Breast epithelium (tissue), 4 donors: Measurements from ENCODE around the gene SPTLC2. TPM values are rescaled to one million over a fixed set of nuclear protein-coding genes. Genes with fewer than 3 reads are reported as not detected.
A peak's percentile ranks its signal among the peaks of the same experiment; 100 is the strongest.

Source experiments
- DNase-seq, 2 donors: peaks; one replicate each; pipeline ENCODE4 v3.0.0-alpha.2; 2019; ENCODE audit warnings: low spot score in 2 of 2
- H3K27ac ChIP-seq, 2 donors: fragments of 200-600 bp; sonication (generic) in 1 of 2; one replicate each; pipeline ENCODE4 v1.5.1; 2016 to 2019; ENCODE audit warnings: mild to moderate bottlenecking in 1 of 2
- H3K27me3 ChIP-seq, 2 donors: fragments of 200-600 bp; sonication (generic) in 1 of 2; one replicate each; pipeline versions ENCODE4 v1.5.1 to v1.6.0; 2017 to 2019; ENCODE audit warnings: control low read depth in 1 of 2, mild to moderate bottlenecking in 1 of 2
- H3K36me3 ChIP-seq: fragments of 200-600 bp; one replicate; pipeline ENCODE4 v1.5.1; 2019
- H3K4me1 ChIP-seq, 2 donors: fragments of 200-600 bp; sonication (generic); one replicate each; pipeline ENCODE4 v1.5.1; 2016 to 2019; ENCODE audit warnings: control low read depth in 1 of 2
- H3K4me3 ChIP-seq, 3 donors: fragments of 200-600 bp; sonication (generic); 1 replicate in 2 of 3; 2 replicates in 1 of 3; pipeline ENCODE4 v1.5.1; 2016 to 2019; ENCODE audit warnings: mild to moderate bottlenecking in 3 of 3, moderate library complexity in 2 of 3
- H3K9me3 ChIP-seq, 2 donors: fragments of 200-600 bp; sonication (generic) in 1 of 2; one replicate each; pipeline ENCODE4 v1.5.1; 2016 to 2019; ENCODE audit warnings: control low read depth in 1 of 2
- POLR2A ChIP-seq: fragments of 450-650 bp; IDR thresholded peaks from one replicate; pipeline ENCODE4 v1.6.1; 2016; ENCODE audit warnings: antibody characterized with exemption, mild to moderate bottlenecking, moderate library complexity
- POLR2AphosphoS5 ChIP-seq, 3 donors: sonication (generic); formaldehyde crosslinking; IDR thresholded peaks; one replicate each; pipeline ENCODE4 v1.6.1; 2017; ENCODE audit warnings: antibody characterized with exemption in 3 of 3
- intact Hi-C: fragments of 100-400 bp; cut with DNase I; formaldehyde crosslinking; loops from one replicate; pipeline ENCODE4 v1.15.1; 2023; ENCODE audit warnings: low total_unique reads
- total RNA-seq, 3 donors: library from RNA; depleted of rRNA; stranded (reverse); fragments of >200 nt; gene quantifications; one replicate each; pipeline ENCODE4 v1.1.0, GENCODE V29; 2016
- TF ChIP-seq, protein P1 (sequence below), 3 donors: fragments of 450-650 bp; IDR thresholded peaks; one replicate each; pipeline ENCODE4 v1.5.1; 2016 to 2017; ENCODE audit warnings: antibody characterized with exemption in 3 of 3, mild to moderate bottlenecking in 3 of 3, moderate library complexity in 3 of 3

SPTLC2 gene
- total RNA-seq, 3 donors from 2014 or later, result 31.2 to 47.2 (median 42.6) TPM

DNA sequence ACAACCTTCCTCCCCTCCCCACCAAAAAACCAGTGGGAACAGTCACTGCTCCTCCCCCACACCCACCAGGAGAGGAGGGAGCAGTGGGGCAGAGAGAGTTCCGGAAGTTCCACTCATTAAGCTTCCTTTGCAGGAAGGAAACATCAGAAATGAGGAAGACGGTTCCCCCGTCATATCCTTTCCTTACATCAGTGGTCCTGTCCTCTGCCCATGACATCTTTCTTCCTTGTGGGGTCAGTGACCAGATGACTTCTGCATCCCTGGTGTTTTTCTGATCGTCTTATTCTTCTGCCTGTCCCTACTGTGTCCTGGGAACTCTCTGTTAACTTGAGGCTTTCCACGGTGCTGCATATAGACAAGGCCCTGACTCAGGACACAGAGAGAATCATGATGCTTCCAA is 40.8 kb upstream of the SPTLC2 start:
- no peak for DNase-seq
- intact Hi-C loops, result no loop called here
- Histone ChIP-seq H3K27ac (no peak overlapping the region), H3K9me3 (no peaks in the 10 kb centered on the region), H3K4me1 (no peaks in the 10 kb centered on the region), H3K4me3 (no peak overlapping the region), H3K27me3 (no peaks in the 10 kb centered on the region), H3K36me3 (no peaks in the 10 kb centered on the region)
- TF ChIP-seq, protein P1, sequence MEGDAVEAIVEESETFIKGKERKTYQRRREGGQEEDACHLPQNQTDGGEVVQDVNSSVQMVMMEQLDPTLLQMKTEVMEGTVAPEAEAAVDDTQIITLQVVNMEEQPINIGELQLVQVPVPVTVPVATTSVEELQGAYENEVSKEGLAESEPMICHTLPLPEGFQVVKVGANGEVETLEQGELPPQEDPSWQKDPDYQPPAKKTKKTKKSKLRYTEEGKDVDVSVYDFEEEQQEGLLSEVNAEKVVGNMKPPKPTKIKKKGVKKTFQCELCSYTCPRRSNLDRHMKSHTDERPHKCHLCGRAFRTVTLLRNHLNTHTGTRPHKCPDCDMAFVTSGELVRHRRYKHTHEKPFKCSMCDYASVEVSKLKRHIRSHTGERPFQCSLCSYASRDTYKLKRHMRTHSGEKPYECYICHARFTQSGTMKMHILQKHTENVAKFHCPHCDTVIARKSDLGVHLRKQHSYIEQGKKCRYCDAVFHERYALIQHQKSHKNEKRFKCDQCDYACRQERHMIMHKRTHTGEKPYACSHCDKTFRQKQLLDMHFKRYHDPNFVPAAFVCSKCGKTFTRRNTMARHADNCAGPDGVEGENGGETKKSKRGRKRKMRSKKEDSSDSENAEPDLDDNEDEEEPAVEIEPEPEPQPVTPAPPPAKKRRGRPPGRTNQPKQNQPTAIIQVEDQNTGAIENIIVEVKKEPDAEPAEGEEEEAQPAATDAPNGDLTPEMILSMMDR (IDR thresholded peaks at IDR 0.05), result no peak
- peak in 1 of 3 donors; percentile 32 for TF ChIP-seq POLR2AphosphoS5 (IDR thresholded peaks at IDR 0.05)

DNA sequence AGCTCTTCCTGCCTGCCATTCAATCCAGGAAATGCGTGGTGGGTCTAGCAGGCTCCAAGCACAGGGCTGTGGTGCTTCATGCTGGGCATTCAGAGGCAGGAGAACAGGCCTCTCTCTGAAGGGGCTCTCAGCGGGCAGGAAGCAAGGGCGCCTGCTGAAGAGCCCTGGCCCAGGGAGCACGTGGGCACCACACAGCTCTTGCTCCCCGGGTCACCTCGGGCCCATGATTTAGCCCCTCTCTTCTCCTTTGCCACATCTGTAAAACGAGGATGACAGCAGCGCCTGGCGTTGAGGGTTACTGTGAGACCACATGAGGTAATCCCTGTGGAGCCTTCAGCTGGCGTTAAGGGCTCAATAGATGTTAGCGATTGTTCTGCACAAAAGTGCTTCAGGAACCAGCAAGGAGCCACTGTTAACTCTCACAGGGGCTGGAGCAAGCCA is 37.6 kb upstream of the SPTLC2 start:
- DNase-seq, result no peak
- no peak for TF ChIP-seq POLR2AphosphoS5 (IDR thresholded peaks at IDR 0.05)
- no peak for TF ChIP-seq POLR2A
- TF ChIP-seq, protein P1 (IDR thresholded peaks at IDR 0.05), result no peak
- intact Hi-C loops, result no loop called here

DNA sequence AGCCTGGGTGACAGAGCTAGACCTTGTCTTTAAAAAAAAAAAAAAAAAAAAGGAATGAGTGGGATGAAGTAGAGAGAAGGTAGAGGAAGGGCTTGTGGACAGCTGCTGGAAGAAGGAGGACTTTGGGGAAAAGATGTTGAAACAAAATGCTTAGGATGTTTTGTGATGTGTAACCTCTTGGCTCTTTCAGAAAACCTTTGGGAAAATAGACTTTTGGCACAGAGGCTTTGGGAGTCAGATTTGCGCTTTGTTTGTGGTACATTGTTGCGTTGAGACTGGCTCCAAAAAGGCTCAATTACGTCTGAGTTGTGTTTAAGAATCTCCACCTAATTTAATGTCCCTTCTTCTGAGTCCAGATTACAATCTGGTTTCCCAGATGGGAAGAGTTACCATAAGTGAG is 32.9 kb upstream of the SPTLC2 start:
- DNase-seq, result no peak
- Histone ChIP-seq H3K27ac (no peak overlapping the region), H3K36me3 (no peaks in the 10 kb centered on the region), H3K4me3 (no peak overlapping the region), H3K27me3 (no peaks in the 10 kb centered on the region), H3K4me1 (no peaks in the 10 kb centered on the region), H3K9me3 (no peaks in the 10 kb centered on the region)
- TF ChIP-seq POLR2A (no peak), POLR2AphosphoS5 (IDR thresholded peaks at IDR 0.05) (no peak)
- TF ChIP-seq, protein P1 (IDR thresholded peaks at IDR 0.05), result no peak
- intact Hi-C loops, result no loop called here

More for the DNA sequence above, 37.6 kb upstream of the SPTLC2 start:
- Histone ChIP-seq H3K4me3 (no peak overlapping the region), H3K27me3 (no peaks in the 10 kb centered on the region), H3K27ac (no peak overlapping the region), H3K9me3 (no peaks in the 10 kb centered on the region), H3K4me1 (no peaks in the 10 kb centered on the region), H3K36me3 (no peaks in the 10 kb centered on the region)

DNA sequence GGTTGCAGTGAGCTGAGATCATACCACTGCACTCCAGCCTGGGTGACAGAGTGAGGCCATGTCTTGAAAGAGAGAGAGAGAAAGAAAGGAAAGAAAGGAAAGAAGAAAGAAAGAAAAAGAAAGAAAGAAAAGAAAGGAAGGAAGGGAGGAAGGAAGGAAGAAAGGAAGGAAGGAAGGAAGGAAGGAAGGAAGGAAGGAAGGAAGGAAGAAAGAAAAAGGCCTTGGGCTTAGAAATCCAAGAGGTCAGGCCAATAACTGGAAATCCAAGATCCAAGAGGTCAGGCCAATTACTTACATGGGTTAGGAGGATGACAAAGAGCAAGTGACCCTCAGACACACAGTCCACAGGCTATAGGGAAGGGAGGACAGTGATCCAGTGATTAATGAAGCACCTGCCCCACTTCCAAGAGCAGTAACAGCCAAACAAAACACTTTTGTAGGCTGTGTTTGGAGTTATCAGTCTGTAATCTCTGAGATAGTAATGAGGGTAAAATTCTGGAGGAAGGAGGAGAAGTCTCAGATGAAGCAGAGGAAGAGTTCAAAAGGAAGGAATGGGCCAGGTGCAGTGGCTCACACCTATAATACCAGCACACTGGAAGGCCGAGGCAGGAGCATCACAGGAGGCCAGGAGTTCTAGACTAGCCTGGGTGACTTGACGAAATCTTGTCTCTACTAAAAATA is 32.2 kb upstream of the SPTLC2 start:
- Histone ChIP-seq H3K4me3 (no peak overlapping the region), H3K27ac (no peak overlapping the region), H3K36me3 (no peaks in the 10 kb centered on the region), H3K9me3 (no peaks in the 10 kb centered on the region), H3K27me3 (no peaks in the 10 kb centered on the region), H3K4me1 (no peaks in the 10 kb centered on the region)
- TF ChIP-seq POLR2AphosphoS5 (IDR thresholded peaks at IDR 0.05) (no peak), POLR2A (no peak)
- no peak for DNase-seq
- intact Hi-C loops, result no loop called here

DNA sequence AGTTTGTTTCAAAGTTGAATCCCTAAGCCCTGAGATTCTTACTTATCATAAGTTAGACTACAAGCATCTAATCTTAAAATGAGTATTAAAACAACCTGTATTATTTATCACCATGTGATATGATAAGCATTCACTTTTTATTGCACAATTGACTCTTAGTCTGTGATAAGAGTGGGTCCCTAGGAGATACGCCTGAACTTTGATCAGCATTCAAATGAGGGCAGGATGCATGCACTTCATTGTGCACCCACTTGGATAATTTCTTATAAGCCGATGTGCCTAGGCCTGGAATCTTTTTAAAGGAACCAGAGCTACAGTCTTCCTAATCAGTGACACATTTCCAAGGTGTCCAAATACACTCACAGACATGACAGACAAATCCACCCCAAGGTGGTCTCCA is 31.4 kb upstream of the SPTLC2 start:
- Histone ChIP-seq H3K27ac (no peak overlapping the region), H3K4me3 (no peak overlapping the region), H3K36me3 (no peaks in the 10 kb centered on the region), H3K4me1 (no peaks in the 10 kb centered on the region), H3K9me3 (no peaks in the 10 kb centered on the region), H3K27me3 (no peaks in the 10 kb centered on the region)
- intact Hi-C loops, result no loop called here
- no peak for DNase-seq
- no peak for TF ChIP-seq POLR2A
- TF ChIP-seq POLR2AphosphoS5 (IDR thresholded peaks at IDR 0.05), result no peak
- TF ChIP-seq, protein P1 (IDR thresholded peaks at IDR 0.05), result no peak
